ENCODE results near the gene B4GALT6. TPM values are rescaled to one million over a fixed set of nuclear protein-coding genes. Genes with fewer than 3 reads are reported as not detected.

B4GALT6 gene
- total and polyA plus RNA-seq, 2 of the 13 experiments (the other 11 are each of a cell fraction or from before 2014, with no cell fraction given): 1.9 to 3.3 TPM

- TF ChIP-seq DZIP1 (CRISPR knock-in tag; IDR thresholded peaks at IDR 0.05) (no peak), GZF1 (CRISPR knock-in tag; IDR thresholded peaks at IDR 0.05) (no peak), NBN (conservative IDR thresholded peaks at IDR 0.05) (no peak)
Measured at GRCh38 chr18:31651369-31651768, 33.0 kb downstream of the B4GALT6 start (continued).

- H3K79me2 ChIP-seq (ENCODE audit: insufficient read depth, low read length): no peaks in the 10 kb centered on the region
- no TSS peak for BruUV-seq (replicated peaks)
- in situ Hi-C loops (cut with HindIII; ENCODE audit: extremely low pct_ligation_motif_present, low pct_unique_long_range_greater_than_20kb): no loop called here
- H3K36me3 ChIP-seq (replicated peaks in 1 of 2; ENCODE audit: control insufficient read depth in 1 of 2, insufficient read depth in 2 of 2, low read length in 2 of 2): no peaks in the 10 kb centered on the region
- peaks cover 35% of the 10 kb centered on the region for H3K4me1 ChIP-seq (ENCODE audit: insufficient read depth, low read length)
- ChIA-PET POLR2A (no interaction called here), CTCF (ENCODE audit: low intra/inter-chr PET ratio, low total read pairs) (no interaction called here)
- FAIRE-seq (no peak), ATAC-seq (no peak; the same call in 2 of the 3 replicates), DNase-seq (ENCODE audit: low spot score) (no peak)
- 30% methylated on average over 4 of the region's 4 CpGs for WGBS (ENCODE audit: low lambda C conversion rate)
- H3K4me2 ChIP-seq (ENCODE audit: low read depth, low read length): no peak overlapping the region
- intact Hi-C loops (cut with micrococcal nuclease; ENCODE audit: unreplicated experiment): no loop called here
- no peak overlapping the region for H3K27ac ChIP-seq (ENCODE audit: extremely low read length, insufficient read depth, low read length)
- H3K9me3 ChIP-seq (ENCODE audit: low read length): no peaks in the 10 kb centered on the region
- H4K20me1 ChIP-seq (ENCODE audit: insufficient read depth, low read length): no peaks in the 10 kb centered on the region
- H2AFZ ChIP-seq (ENCODE audit: low read length): no peak overlapping the region
- no peak overlapping the region for H3K4me3 ChIP-seq (replicated peaks in 1 of 3; ENCODE audit: insufficient read depth in 1 of 3, low read depth in 2 of 3, low read length in 3 of 3)
- H3K27me3 ChIP-seq (ENCODE audit: control insufficient read depth in 1 of 2, insufficient read depth in 2 of 2, low read length in 2 of 2): no peaks in the 10 kb centered on the region
- H3K9ac ChIP-seq (ENCODE audit: insufficient read depth, low read depth, low read length): no peak overlapping the region
- TF ChIP-seq ZNF605 (CRISPR knock-in tag; IDR thresholded peaks at IDR 0.05): no peak
- TF ChIP-seq ZBTB44 (CRISPR knock-in tag; IDR thresholded peaks at IDR 0.05): no peak
- no peak for TF ChIP-seq KAT8 (CRISPR knock-in tag; IDR thresholded peaks at IDR 0.05)
- TF ChIP-seq IRX3 (CRISPR knock-in tag; IDR thresholded peaks at IDR 0.05; ENCODE audit: borderline replicate concordance, low read depth): no peak
- TF ChIP-seq TFAP4 (IDR thresholded peaks at IDR 0.05; ENCODE audit: borderline replicate concordance, low read depth): no peak
- no peak for TF ChIP-seq SCMH1 (CRISPR knock-in tag; IDR thresholded peaks at IDR 0.05; ENCODE audit: borderline replicate concordance)
- TF ChIP-seq, protein P1, sequence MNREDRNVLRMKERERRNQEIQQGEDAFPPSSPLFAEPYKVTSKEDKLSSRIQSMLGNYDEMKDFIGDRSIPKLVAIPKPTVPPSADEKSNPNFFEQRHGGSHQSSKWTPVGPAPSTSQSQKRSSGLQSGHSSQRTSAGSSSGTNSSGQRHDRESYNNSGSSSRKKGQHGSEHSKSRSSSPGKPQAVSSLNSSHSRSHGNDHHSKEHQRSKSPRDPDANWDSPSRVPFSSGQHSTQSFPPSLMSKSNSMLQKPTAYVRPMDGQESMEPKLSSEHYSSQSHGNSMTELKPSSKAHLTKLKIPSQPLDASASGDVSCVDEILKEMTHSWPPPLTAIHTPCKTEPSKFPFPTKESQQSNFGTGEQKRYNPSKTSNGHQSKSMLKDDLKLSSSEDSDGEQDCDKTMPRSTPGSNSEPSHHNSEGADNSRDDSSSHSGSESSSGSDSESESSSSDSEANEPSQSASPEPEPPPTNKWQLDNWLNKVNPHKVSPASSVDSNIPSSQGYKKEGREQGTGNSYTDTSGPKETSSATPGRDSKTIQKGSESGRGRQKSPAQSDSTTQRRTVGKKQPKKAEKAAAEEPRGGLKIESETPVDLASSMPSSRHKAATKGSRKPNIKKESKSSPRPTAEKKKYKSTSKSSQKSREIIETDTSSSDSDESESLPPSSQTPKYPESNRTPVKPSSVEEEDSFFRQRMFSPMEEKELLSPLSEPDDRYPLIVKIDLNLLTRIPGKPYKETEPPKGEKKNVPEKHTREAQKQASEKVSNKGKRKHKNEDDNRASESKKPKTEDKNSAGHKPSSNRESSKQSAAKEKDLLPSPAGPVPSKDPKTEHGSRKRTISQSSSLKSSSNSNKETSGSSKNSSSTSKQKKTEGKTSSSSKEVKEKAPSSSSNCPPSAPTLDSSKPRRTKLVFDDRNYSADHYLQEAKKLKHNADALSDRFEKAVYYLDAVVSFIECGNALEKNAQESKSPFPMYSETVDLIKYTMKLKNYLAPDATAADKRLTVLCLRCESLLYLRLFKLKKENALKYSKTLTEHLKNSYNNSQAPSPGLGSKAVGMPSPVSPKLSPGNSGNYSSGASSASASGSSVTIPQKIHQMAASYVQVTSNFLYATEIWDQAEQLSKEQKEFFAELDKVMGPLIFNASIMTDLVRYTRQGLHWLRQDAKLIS (CRISPR knock-in tag; IDR thresholded peaks at IDR 0.05): no peak
- no peak for TF ChIP-seq DBP (CRISPR knock-in tag; IDR thresholded peaks at IDR 0.05; ENCODE audit: not compliant biosample characterization)
Measured at GRCh38 chr18:31649978-31650719, 34.2 kb downstream of the B4GALT6 start.

All from HepG2 (cell line).